ENCODE data around the gene RER1.

DNA sequence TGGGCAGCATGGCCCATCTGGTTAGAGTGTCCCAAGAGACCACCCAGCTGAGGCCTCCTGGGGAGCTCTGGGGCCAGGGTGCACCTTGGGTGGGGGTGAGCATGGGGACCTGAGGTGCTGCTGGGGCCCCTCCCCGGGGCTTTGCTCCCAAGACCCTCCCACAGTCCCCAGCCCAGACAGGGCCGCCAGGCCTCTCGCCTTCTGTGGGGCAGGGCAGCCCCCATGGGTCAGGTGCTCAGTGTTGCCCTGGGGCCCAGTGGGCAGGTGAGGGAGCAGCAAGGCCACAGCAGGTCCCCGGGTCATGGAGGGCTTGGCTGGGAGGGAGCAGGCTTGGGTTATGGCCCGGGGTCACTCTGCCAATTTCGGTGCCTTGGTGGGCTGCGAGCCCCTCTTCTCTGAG, 45.2 kb downstream of the RER1 start:
- TF ChIP-seq, protein P1, sequence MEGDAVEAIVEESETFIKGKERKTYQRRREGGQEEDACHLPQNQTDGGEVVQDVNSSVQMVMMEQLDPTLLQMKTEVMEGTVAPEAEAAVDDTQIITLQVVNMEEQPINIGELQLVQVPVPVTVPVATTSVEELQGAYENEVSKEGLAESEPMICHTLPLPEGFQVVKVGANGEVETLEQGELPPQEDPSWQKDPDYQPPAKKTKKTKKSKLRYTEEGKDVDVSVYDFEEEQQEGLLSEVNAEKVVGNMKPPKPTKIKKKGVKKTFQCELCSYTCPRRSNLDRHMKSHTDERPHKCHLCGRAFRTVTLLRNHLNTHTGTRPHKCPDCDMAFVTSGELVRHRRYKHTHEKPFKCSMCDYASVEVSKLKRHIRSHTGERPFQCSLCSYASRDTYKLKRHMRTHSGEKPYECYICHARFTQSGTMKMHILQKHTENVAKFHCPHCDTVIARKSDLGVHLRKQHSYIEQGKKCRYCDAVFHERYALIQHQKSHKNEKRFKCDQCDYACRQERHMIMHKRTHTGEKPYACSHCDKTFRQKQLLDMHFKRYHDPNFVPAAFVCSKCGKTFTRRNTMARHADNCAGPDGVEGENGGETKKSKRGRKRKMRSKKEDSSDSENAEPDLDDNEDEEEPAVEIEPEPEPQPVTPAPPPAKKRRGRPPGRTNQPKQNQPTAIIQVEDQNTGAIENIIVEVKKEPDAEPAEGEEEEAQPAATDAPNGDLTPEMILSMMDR (IDR thresholded peaks at IDR 0.05; ENCODE audit: borderline replicate concordance, extremely low read depth, low read length, poor library complexity, severe bottlenecking): no peak
- TF ChIP-seq EZH2 (IDR thresholded peaks at IDR 0.05; ENCODE audit: borderline replicate concordance, low read depth, low read length, severe bottlenecking): no peak
